ENCODE measurements around the gene SFR1. TPM values are rescaled to one million over a fixed set of nuclear protein-coding genes. Genes with fewer than 3 reads are reported as not detected.

The SFR1 gene
- total RNA-seq, 1 experiment from 2014 or later, result 9.9 TPM

DNA sequence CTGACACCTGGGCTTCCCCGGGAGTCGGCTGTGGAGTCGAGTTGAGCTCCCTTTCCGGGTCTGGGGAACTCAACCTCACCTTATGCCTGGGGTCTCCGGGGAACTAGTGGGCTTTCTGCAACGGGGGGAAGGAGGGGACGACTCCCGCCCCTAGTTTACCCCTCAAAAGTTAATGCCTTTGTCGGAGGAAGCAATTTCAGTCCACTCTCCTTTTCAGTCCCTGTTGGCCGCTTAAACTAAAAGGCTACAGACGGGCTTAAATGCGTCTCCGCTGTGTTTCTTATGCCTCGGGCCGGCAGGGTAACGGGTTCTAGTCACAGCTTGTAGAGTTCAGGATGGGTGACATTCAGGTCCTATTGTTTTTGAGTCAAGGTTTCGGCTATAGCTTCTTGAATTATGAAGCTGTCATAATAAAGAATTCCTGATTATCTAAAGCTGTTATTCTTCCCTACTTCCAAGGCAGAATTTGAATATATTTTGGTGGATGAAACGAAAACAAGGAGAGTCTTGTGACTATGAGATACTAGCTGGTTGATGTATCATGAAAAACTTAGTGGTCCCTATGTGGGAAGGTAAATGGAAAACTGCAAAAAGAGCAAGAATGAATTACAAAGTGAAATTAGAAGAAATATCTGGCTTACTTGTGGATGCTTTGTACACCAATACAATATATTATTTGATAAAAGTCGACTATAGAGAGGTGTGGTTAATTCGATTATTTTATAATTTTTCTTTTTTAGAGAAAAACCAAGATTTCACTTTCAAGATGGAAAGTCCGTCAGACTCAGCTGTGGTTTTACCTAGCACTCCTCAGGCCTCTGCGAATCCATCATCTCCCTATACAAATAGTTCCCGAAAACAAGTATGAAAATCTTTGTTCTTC, 495 bp downstream of the SFR1 start:
- DNase-seq (ENCODE audit: low spot score) (no peak), ATAC-seq (peak; percentile 1)
- TF ChIP-seq, protein P1, sequence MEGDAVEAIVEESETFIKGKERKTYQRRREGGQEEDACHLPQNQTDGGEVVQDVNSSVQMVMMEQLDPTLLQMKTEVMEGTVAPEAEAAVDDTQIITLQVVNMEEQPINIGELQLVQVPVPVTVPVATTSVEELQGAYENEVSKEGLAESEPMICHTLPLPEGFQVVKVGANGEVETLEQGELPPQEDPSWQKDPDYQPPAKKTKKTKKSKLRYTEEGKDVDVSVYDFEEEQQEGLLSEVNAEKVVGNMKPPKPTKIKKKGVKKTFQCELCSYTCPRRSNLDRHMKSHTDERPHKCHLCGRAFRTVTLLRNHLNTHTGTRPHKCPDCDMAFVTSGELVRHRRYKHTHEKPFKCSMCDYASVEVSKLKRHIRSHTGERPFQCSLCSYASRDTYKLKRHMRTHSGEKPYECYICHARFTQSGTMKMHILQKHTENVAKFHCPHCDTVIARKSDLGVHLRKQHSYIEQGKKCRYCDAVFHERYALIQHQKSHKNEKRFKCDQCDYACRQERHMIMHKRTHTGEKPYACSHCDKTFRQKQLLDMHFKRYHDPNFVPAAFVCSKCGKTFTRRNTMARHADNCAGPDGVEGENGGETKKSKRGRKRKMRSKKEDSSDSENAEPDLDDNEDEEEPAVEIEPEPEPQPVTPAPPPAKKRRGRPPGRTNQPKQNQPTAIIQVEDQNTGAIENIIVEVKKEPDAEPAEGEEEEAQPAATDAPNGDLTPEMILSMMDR (IDR thresholded peaks at IDR 0.05), result no peak
- TF ChIP-seq CREB1 (CRISPR knock-in tag; IDR thresholded peaks at IDR 0.05) (no peak), MYBL2 (CRISPR knock-in tag; IDR thresholded peaks at IDR 0.05) (peak; percentile 12; the same call in 1 of the 2 replicates)
- TF ChIP-seq, protein P2, sequence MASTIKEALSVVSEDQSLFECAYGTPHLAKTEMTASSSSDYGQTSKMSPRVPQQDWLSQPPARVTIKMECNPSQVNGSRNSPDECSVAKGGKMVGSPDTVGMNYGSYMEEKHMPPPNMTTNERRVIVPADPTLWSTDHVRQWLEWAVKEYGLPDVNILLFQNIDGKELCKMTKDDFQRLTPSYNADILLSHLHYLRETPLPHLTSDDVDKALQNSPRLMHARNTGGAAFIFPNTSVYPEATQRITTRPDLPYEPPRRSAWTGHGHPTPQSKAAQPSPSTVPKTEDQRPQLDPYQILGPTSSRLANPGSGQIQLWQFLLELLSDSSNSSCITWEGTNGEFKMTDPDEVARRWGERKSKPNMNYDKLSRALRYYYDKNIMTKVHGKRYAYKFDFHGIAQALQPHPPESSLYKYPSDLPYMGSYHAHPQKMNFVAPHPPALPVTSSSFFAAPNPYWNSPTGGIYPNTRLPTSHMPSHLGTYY (CRISPR knock-in tag; IDR thresholded peaks at IDR 0.05), result no peak
- TF ChIP-seq, protein P3, sequence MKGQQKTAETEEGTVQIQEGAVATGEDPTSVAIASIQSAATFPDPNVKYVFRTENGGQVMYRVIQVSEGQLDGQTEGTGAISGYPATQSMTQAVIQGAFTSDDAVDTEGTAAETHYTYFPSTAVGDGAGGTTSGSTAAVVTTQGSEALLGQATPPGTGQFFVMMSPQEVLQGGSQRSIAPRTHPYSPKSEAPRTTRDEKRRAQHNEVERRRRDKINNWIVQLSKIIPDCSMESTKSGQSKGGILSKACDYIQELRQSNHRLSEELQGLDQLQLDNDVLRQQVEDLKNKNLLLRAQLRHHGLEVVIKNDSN (CRISPR knock-in tag; IDR thresholded peaks at IDR 0.05), result no peak
- POLR2A ChIA-PET, result interaction anchor here (0.6 to 2.7 kb wide), 18 partner anchors 8 to 231 kb away, joined by 3 to 34 read pairs (median 4); partner anchors contain the start of genes CFAP43, CFAP58, GSTO1 and GSTO2
- peak overlapping the region; percentile 98 for H3K27ac Mint-ChIP-seq
- H3K27me3 Mint-ChIP-seq (ENCODE audit: low read depth), result no peaks in the 10 kb centered on the region; the same call in 1 of the 2 replicates
- CTCF ChIA-PET, result interaction anchor here (0.6 to 3.7 kb wide), 24 partner anchors 8 to 274 kb away, joined by 3 to 35 read pairs (median 4); partner anchors contain the start of genes CFAP58 and GSTO1
- peaks cover 6% of the 10 kb centered on the region for H3K36me3 Mint-ChIP-seq
- H3K9me3 Mint-ChIP-seq, result no peaks in the 10 kb centered on the region
- peaks cover 36% of the 10 kb centered on the region for H3K4me1 Mint-ChIP-seq
- peak overlapping the region; percentile 92 for H3K4me3 Mint-ChIP-seq

- ATAC-seq (no peak), DNase-seq (ENCODE audit: low spot score) (no peak)
- CTCF ChIA-PET, result interaction anchor here (0.8 to 3.7 kb wide), 6 partner anchors 16 to 235 kb away, joined by 3 to 20 read pairs (median 9); partner anchors contain the start of gene GSTO1
- no peaks in the 10 kb centered on the region for H3K9me3 Mint-ChIP-seq
- POLR2A ChIA-PET, result interaction anchor here (0.8 to 2.2 kb wide), 2 partner anchors 17 to 131 kb away, joined by 3 to 6 read pairs; partner anchors contain the start of gene GSTO1
- peak overlapping the region; percentile 92 for H3K4me3 Mint-ChIP-seq
- H3K36me3 Mint-ChIP-seq, result peaks cover 6% of the 10 kb centered on the region
- TF ChIP-seq E2F1 (CRISPR knock-in tag; IDR thresholded peaks at IDR 0.05) (no peak), ZNF232 (CRISPR knock-in tag; IDR thresholded peaks at IDR 0.05) (no peak), CDX4 (CRISPR knock-in tag; IDR thresholded peaks at IDR 0.05; ENCODE audit: borderline replicate concordance) (no peak), NFYB (CRISPR knock-in tag; conservative IDR thresholded peaks at IDR 0.05; ENCODE audit: low read depth) (no peak), ZBTB43 (CRISPR knock-in tag; IDR thresholded peaks at IDR 0.05) (no peak), ZNF425 (CRISPR knock-in tag; conservative IDR thresholded peaks at IDR 0.05) (no peak), GABPB1 (CRISPR knock-in tag; IDR thresholded peaks at IDR 0.05) (no peak), PRRX2 (CRISPR knock-in tag; IDR thresholded peaks at IDR 0.05) (no peak)
- TF ChIP-seq, protein P2 (CRISPR knock-in tag; IDR thresholded peaks at IDR 0.05), result no peak
- peak overlapping the region; percentile 79 for H3K27ac Mint-ChIP-seq
- H3K4me1 Mint-ChIP-seq, result peaks cover 36% of the 10 kb centered on the region
- H3K27me3 Mint-ChIP-seq (ENCODE audit: low read depth), result no peaks in the 10 kb centered on the region; the same call in 1 of the 2 replicates
Observed at GRCh38 chr10:104123397-104123796, 1.4 kb downstream of the SFR1 start.

Measured in WTC11 (cell line).